Loucy (cell line): ENCODE data around the gene GPR35.

Experiments used
- H2AFZ ChIP-seq: fragments of 200-600 bp; sonication (generic); 2 replicates; pipeline ENCODE4 v1.6.0; 2016; ENCODE audit warnings: antibody characterized with exemption, mild to moderate bottlenecking, low read length, moderate library complexity
- H3F3A ChIP-seq: fragments of 200-600 bp; 2 replicates; pipeline ENCODE4 v1.6.0; 2016; ENCODE audit warnings: antibody characterized with exemption, low read depth, mild to moderate bottlenecking
- H3K27me3 ChIP-seq: fragments of 200-600 bp; sonication (generic); 2 replicates; pipeline ENCODE4 v1.6.1; 2014; ENCODE audit warnings: low read length, mild to moderate bottlenecking; ENCODE audit not compliant: insufficient read depth, poor library complexity, severe bottlenecking
- H3K36me3 ChIP-seq: fragments of 200-600 bp; sonication (generic); 2 replicates; pipeline ENCODE4 v1.6.1; 2016; ENCODE audit warnings: low read length; ENCODE audit not compliant: insufficient read depth
- H3K4me1 ChIP-seq: fragments of 200-600 bp; sonication (generic); 2 replicates; pipeline ENCODE4 v1.5.1; 2014; ENCODE audit warnings: low read length, mild to moderate bottlenecking; ENCODE audit not compliant: insufficient read depth, poor library complexity, severe bottlenecking
- H3K4me2 ChIP-seq: fragments of 200-600 bp; sonication (generic); 2 replicates; pipeline ENCODE4 v1.6.0; 2014; ENCODE audit warnings: antibody characterized with exemption, low read length, low read depth, mild to moderate bottlenecking; ENCODE audit not compliant: poor library complexity, severe bottlenecking
- H3K4me3 ChIP-seq: fragments of 200-600 bp; sonication (generic); 2 replicates; pipeline ENCODE4 v1.5.1; 2014; ENCODE audit warnings: low read length, mild to moderate bottlenecking, mixed read lengths; ENCODE audit not compliant: poor library complexity, severe bottlenecking
- H3K79me2 ChIP-seq: fragments of 200-600 bp; sonication (generic); 2 replicates; pipeline ENCODE4 v1.6.1; 2014; ENCODE audit warnings: low read length; ENCODE audit not compliant: insufficient read depth
- H3K9ac ChIP-seq: fragments of 200-600 bp; sonication (generic); 2 replicates; pipeline ENCODE4 v1.6.0; 2014; ENCODE audit warnings: mild to moderate bottlenecking, low read depth, low read length, moderate library complexity; ENCODE audit not compliant: poor library complexity, severe bottlenecking
- H3K9me2 ChIP-seq: fragments of 200-600 bp; sonication (generic); replicated peaks from 2 replicates; pipeline ENCODE4 v1.6.1; 2016; ENCODE audit warnings: low read depth, low read length, mixed read lengths
- H3K9me3 ChIP-seq: fragments of 200-600 bp; sonication (generic); 2 replicates; pipeline ENCODE4 v1.6.1; 2014; ENCODE audit warnings: mild to moderate bottlenecking, antibody characterized with exemption, low read length, low read depth; ENCODE audit not compliant: insufficient read depth
- H4K20me1 ChIP-seq: fragments of 200-600 bp; sonication (generic); 2 replicates; pipeline ENCODE4 v1.6.0; 2014; ENCODE audit warnings: antibody characterized with exemption, low read length, mild to moderate bottlenecking; ENCODE audit not compliant: insufficient read depth, poor library complexity, severe bottlenecking
- EZH2phosphoT487 ChIP-seq: fragments of 200-600 bp; IDR thresholded peaks from 2 replicates; pipeline ENCODE4 v1.6.1; 2018; ENCODE audit warnings: antibody characterized with exemption, mild to moderate bottlenecking, moderate library complexity, borderline replicate concordance
- TF ChIP-seq, protein P1 (sequence below): fragments of 200-600 bp; sonication (generic); conservative IDR thresholded peaks from 2 replicates; pipeline ENCODE4 v1.5.1; 2014; ENCODE audit warnings: mild to moderate bottlenecking, antibody characterized with exemption, low read length

GPR35 gene

GRCh38 chr2:240623531-240624010 lies 1.7 kb upstream of the GPR35 start:
- Histone ChIP-seq H3K9me2 (no peaks in the 10 kb centered on the region), H3K79me2 (no peaks in the 10 kb centered on the region), H3K27me3 (no peaks in the 10 kb centered on the region), H2AFZ (no peak overlapping the region), H3K4me1 (peaks cover 45% of the 10 kb centered on the region), H3K36me3 (no peaks in the 10 kb centered on the region), H3F3A (no peaks in the 10 kb centered on the region), H3K4me3 (no peak overlapping the region), H4K20me1 (no peaks in the 10 kb centered on the region), H3K9me3 (no peaks in the 10 kb centered on the region), H3K9ac (no peak overlapping the region), H3K4me2 (peak overlapping the region; percentile 42)
- no peak for TF ChIP-seq EZH2phosphoT487
- TF ChIP-seq, protein P1, sequence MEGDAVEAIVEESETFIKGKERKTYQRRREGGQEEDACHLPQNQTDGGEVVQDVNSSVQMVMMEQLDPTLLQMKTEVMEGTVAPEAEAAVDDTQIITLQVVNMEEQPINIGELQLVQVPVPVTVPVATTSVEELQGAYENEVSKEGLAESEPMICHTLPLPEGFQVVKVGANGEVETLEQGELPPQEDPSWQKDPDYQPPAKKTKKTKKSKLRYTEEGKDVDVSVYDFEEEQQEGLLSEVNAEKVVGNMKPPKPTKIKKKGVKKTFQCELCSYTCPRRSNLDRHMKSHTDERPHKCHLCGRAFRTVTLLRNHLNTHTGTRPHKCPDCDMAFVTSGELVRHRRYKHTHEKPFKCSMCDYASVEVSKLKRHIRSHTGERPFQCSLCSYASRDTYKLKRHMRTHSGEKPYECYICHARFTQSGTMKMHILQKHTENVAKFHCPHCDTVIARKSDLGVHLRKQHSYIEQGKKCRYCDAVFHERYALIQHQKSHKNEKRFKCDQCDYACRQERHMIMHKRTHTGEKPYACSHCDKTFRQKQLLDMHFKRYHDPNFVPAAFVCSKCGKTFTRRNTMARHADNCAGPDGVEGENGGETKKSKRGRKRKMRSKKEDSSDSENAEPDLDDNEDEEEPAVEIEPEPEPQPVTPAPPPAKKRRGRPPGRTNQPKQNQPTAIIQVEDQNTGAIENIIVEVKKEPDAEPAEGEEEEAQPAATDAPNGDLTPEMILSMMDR, result no peak

GRCh38 chr2:240624011-240624949 lies 1.0 kb upstream of the GPR35 start:
- Histone ChIP-seq H2AFZ (no peak overlapping the region), H3K9me2 (no peaks in the 10 kb centered on the region), H4K20me1 (no peaks in the 10 kb centered on the region), H3K79me2 (no peaks in the 10 kb centered on the region), H3K36me3 (no peaks in the 10 kb centered on the region), H3K27me3 (no peaks in the 10 kb centered on the region), H3F3A (no peaks in the 10 kb centered on the region), H3K9me3 (no peaks in the 10 kb centered on the region), H3K4me3 (no peak overlapping the region), H3K4me2 (no peak overlapping the region), H3K9ac (no peak overlapping the region), H3K4me1 (peaks cover 45% of the 10 kb centered on the region)
- TF ChIP-seq EZH2phosphoT487, result no peak
- TF ChIP-seq, protein P1, result no peak

DNA sequence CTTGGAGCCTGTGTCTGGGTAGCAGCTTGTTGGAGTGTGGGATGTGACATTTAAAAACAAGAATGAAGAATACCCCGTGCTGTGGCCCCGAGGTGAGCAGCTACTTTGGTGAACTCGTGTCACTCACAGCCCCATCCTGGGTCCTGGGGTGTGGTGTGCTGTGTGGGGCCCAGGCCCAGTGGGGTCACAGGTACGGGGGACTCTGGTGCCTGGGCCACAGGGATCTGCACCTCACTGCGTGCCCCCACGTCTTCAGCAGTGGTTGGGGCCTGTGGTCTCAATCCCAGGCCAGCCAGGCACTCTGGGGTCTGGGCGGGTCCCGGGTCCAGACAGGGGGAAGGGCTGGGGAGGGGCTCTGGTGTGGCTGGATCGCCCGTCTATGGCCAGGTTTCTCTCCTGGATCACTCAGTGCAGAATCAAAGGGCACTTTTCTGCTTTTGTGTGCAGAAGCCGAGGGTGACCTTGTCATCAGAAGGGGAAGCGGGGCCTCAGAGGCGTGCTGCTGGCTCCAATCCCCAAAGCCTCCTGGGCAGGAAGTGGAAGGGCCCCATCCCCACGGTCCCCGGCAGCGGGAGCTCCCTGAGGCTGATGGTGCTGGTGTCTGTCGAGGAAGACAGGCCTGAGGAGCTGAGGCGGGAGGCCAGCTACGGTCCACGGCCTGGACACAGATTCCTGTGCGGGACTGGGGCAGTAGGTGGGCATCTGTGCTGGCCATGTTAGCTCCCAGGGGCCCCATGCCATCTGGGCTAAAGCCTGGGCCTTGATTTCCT lies 1.4 kb downstream of the GPR35 start:
- H3K4me3 ChIP-seq, result no peak overlapping the region
- H3K9ac ChIP-seq, result peak overlapping the region; percentile 52
- no peaks in the 10 kb centered on the region for H3K9me2 ChIP-seq
- no peaks in the 10 kb centered on the region for H3K9me3 ChIP-seq
- H3K27me3 ChIP-seq, result no peaks in the 10 kb centered on the region
- H3K4me2 ChIP-seq, result peak overlapping the region; percentile 42
- no peaks in the 10 kb centered on the region for H3F3A ChIP-seq
- H3K79me2 ChIP-seq, result no peaks in the 10 kb centered on the region
- no peaks in the 10 kb centered on the region for H3K36me3 ChIP-seq
- H4K20me1 ChIP-seq, result no peaks in the 10 kb centered on the region
- no peak for TF ChIP-seq EZH2phosphoT487
- TF ChIP-seq, protein P1, result no peak
- H2AFZ ChIP-seq, result peak overlapping the region; percentile 32; the same call in 1 of the 2 replicates
- H3K4me1 ChIP-seq, result peaks cover 34% of the 10 kb centered on the region
